ENCODE data around the gene SPDYE6. TPM values are rescaled to one million over a fixed set of nuclear protein-coding genes. Genes with fewer than 3 reads are reported as not detected.

Gene SPDYE6
- total and polyA plus RNA-seq, 2 of the 4 experiments (the other 2 are of a cell fraction), result not detected

- no peak for TF ChIP-seq CEBPB (IDR thresholded peaks at IDR 0.05; ENCODE audit: low read depth, low read length)
- TF ChIP-seq CHD1 (IDR thresholded peaks at IDR 0.05; ENCODE audit: low read depth, low read length), result no peak
Measured at GRCh38 chr7:102320601-102321350, 35.5 kb downstream of the SPDYE6 start (continued).

- no peak overlapping the region for H3K27ac ChIP-seq (ENCODE audit: insufficient read depth, low read length)
- no peak overlapping the region for H3K4me2 ChIP-seq (ENCODE audit: low read depth, low read length)
- no peak overlapping the region for H2AK5ac ChIP-seq (ENCODE audit: low read depth, low read length)
- H2AFZ ChIP-seq (replicated peaks; ENCODE audit: low read length, poor library complexity), result no peak overlapping the region
- in situ Hi-C loops (cut with MboI; ENCODE audit: low sequenced_read_pairs), result no loop called here
- no peak overlapping the region for H2BK15ac ChIP-seq (ENCODE audit: low read depth, low read length)
- ChIA-PET POLR2A (ENCODE audit: unreplicated experiment) (no interaction called here), CTCF (no interaction called here)
- no peak overlapping the region for H2BK5ac ChIP-seq (ENCODE audit: low read depth, low read length, poor library complexity, severe bottlenecking)
- WGBS, 2 experiments (ENCODE audit: extremely low coverage in 2 of 2, insufficient read length in 1 of 2), result 94% methylated on average over 13 of the region's 14 CpGs; no CpG with 5 or more reads in 1 of the 2 experiments
- H3K4ac ChIP-seq (ENCODE audit: low read depth, low read length), result no peak overlapping the region
- no peak overlapping the region for H2AK9ac ChIP-seq (replicated peaks; ENCODE audit: low read depth, low read length, poor library complexity)
- H3K4me1 ChIP-seq (ENCODE audit: control insufficient read depth, insufficient read depth, low read length), result no peaks in the 10 kb centered on the region
- dilution Hi-C loops (cut with HindIII; ENCODE audit: low sequenced_read_pairs, unreplicated experiment), result no loop called here
- peaks cover 4% of the 10 kb centered on the region; the same call in 1 of the 2 replicates for H3K9me1 ChIP-seq (ENCODE audit: insufficient read depth, low read length)
- no peaks in the 10 kb centered on the region for H4K20me1 ChIP-seq (ENCODE audit: insufficient read depth, low read length)
- no peak overlapping the region for H3K4me3 ChIP-seq (ENCODE audit: insufficient read depth, low read depth, low read length)
- BruUV-seq (replicated peaks), result no TSS peak
- no peak overlapping the region for H3K23ac ChIP-seq (ENCODE audit: low read depth, low read length)
- no peak overlapping the region for H3K9ac ChIP-seq (ENCODE audit: low read depth, low read length)
- H4K8ac ChIP-seq (ENCODE audit: low read depth in 2 of 2, low read length in 2 of 2), result no peak overlapping the region
- H3K27me3 ChIP-seq (ENCODE audit: control insufficient read depth, insufficient read depth, low read length), result no peaks in the 10 kb centered on the region
- no peak overlapping the region for H4K91ac ChIP-seq (ENCODE audit: insufficient read depth, low read depth, low read length)
- peaks cover 1% of the 10 kb centered on the region; the same call in 1 of the 2 replicates for H3K36me3 ChIP-seq (ENCODE audit: control insufficient read depth, insufficient read depth, low read length)
- H3K56ac ChIP-seq (ENCODE audit: extremely low read depth, insufficient read depth, low read length), result no peak overlapping the region
- H3K9me3 ChIP-seq (ENCODE audit: control insufficient read depth, insufficient read depth, low read length), result no peaks in the 10 kb centered on the region
- DNase-seq (no peak), ATAC-seq (ENCODE audit: low read depth) (no peak)
- H2BK20ac ChIP-seq (ENCODE audit: low read depth, low read length), result no peak overlapping the region
- intact Hi-C loops (cut with micrococcal nuclease), result no loop called here
- H2BK120ac ChIP-seq (ENCODE audit: low read depth, low read length), result no peak overlapping the region
- H4K5ac ChIP-seq (ENCODE audit: low read depth, low read length), result no peak overlapping the region
- no peak overlapping the region for H3K14ac ChIP-seq (replicated peaks; ENCODE audit: low read depth, low read length)
- no peak overlapping the region for H3K18ac ChIP-seq (ENCODE audit: low read depth, low read length)
- H3K79me1 ChIP-seq (ENCODE audit: low read depth in 1 of 2, low read length in 2 of 2), result no peaks in the 10 kb centered on the region
- TF ChIP-seq CHD1 (IDR thresholded peaks at IDR 0.05; ENCODE audit: low read depth, low read length) (no peak), USF2 (IDR thresholded peaks at IDR 0.05; ENCODE audit: low read depth, low read length) (no peak), POLR2A (IDR thresholded peaks at IDR 0.05; ENCODE audit: low read depth, low read length) (no peak), FOS (IDR thresholded peaks at IDR 0.05; ENCODE audit: low read depth, low read length) (no peak), MAFK (IDR thresholded peaks at IDR 0.05; ENCODE audit: low read depth, low read length) (no peak), MXI1 (IDR thresholded peaks at IDR 0.05; ENCODE audit: borderline replicate concordance, low read depth, low read length) (no peak), BHLHE40 (IDR thresholded peaks at IDR 0.05; ENCODE audit: low read depth, low read length) (no peak), RAD21 (IDR thresholded peaks at IDR 0.05; ENCODE audit: low read length) (no peak), NFE2L2 (IDR thresholded peaks at IDR 0.05; ENCODE audit: low read depth, low read length) (no peak), RCOR1 (IDR thresholded peaks at IDR 0.05; ENCODE audit: insufficient replicate concordance, low read length) (no peak), ELK1 (IDR thresholded peaks at IDR 0.05; ENCODE audit: borderline replicate concordance, low read depth, low read length) (no peak), MAZ (IDR thresholded peaks at IDR 0.05; ENCODE audit: borderline replicate concordance, low read depth, low read length) (no peak)
Measured at GRCh38 chr7:102320181-102320580, 36.1 kb downstream of the SPDYE6 start.

All from IMR-90 (cell line).